ENCODE results near the gene HARBI1.

GRCh38 chr11:46659908-46660307 is 42.9 kb upstream of the HARBI1 start:
- TF ChIP-seq CTCF (conservative IDR thresholded peaks at IDR 0.05; ENCODE audit: low read depth, low read length), result no peak
- TF ChIP-seq POLR2A (IDR thresholded peaks at IDR 0.05; ENCODE audit: low read depth, low read length), result no peak
- TF ChIP-seq SMC3 (IDR thresholded peaks at IDR 0.05; ENCODE audit: low read depth, low read length), result no peak
- TF ChIP-seq CEBPB (IDR thresholded peaks at IDR 0.05; ENCODE audit: low read depth, low read length), result peak; percentile 75
- no peak for TF ChIP-seq MAFK (IDR thresholded peaks at IDR 0.05; ENCODE audit: low read depth, low read length)
- TF ChIP-seq USF2 (IDR thresholded peaks at IDR 0.05; ENCODE audit: low read depth, low read length), result no peak
- no peak for TF ChIP-seq RCOR1 (IDR thresholded peaks at IDR 0.05; ENCODE audit: insufficient replicate concordance, low read length)
- TF ChIP-seq RAD21 (IDR thresholded peaks at IDR 0.05; ENCODE audit: low read length), result no peak
- no peak for TF ChIP-seq ELK1 (IDR thresholded peaks at IDR 0.05; ENCODE audit: borderline replicate concordance, low read depth, low read length)
- TF ChIP-seq MXI1 (IDR thresholded peaks at IDR 0.05; ENCODE audit: borderline replicate concordance, low read depth, low read length), result no peak
- no peak for TF ChIP-seq BHLHE40 (IDR thresholded peaks at IDR 0.05; ENCODE audit: low read depth, low read length)

Data from IMR-90 (cell line).